Endothelial cell of umbilical vein (primary cell): ENCODE results near the gene SOX5. TPM values are rescaled to one million over a fixed set of nuclear protein-coding genes. Genes with fewer than 3 reads are reported as not detected.

Source experiments
- BruUV-seq: library from RNA; stranded (reverse); fragments of 400-500 nt; replicated peaks from 2 replicates; lab custom pipeline; 2021; lab: Mats Ljungman, UMichigan
- CTCF ChIA-PET: fragments of 300-600, 350-600 bp; sonication (Branson Sonifier 250); formaldehyde crosslinking; loops from one replicate; lab custom pipeline; 2021; ENCODE audit warnings: antibody characterized with exemption, inconsistent platforms; lab: Charles Lee
- POLR2A ChIA-PET: fragments of 300-600, 350-600 bp; sonication (Branson Sonifier 250); formaldehyde crosslinking; loops from one replicate; lab custom pipeline; 2021; ENCODE audit warnings: antibody characterized with exemption, inconsistent platforms; lab: Charles Lee
- DNase-seq: peaks from one replicate; pipeline ENCODE4 v3.0.0-alpha.2; 2011; ENCODE audit warnings: low read depth, low spot score
- FAIRE-seq: peaks from 2 replicates; lab custom pipeline; 2011; peaks lifted over from hg19 to GRCh38; lab: Jason Lieb, UNC
- H2AFZ ChIP-seq: 2 replicates; pipeline ENCODE4 v1.6.0; 2012; ENCODE audit warnings: low read depth, low read length, control low read depth, inconsistent platforms
- H3K27ac ChIP-seq: 2 replicates; pipeline ENCODE4 v1.5.1; 2011; ENCODE audit warnings: low read depth, mild to moderate bottlenecking, control low read depth, low read length, moderate library complexity; ENCODE audit not compliant: insufficient read depth
- H3K27me3 ChIP-seq, 2 experiments: 2 replicates each; pipeline versions ENCODE4 v1.6.0 to v1.6.1; 2011; ENCODE audit warnings: low read length in 2 of 2, mixed read lengths in 1 of 2; ENCODE audit not compliant: control insufficient read depth in 2 of 2, insufficient read depth in 2 of 2
- H3K36me3 ChIP-seq, 2 experiments: 2 replicates in 1 of 2; 3 replicates in 1 of 2; pipeline ENCODE4 v1.5.1; 2011; ENCODE audit warnings: low read length in 2 of 2, mild to moderate bottlenecking in 1 of 2, moderate library complexity in 1 of 2; ENCODE audit not compliant: control insufficient read depth in 2 of 2, insufficient read depth in 2 of 2; ENCODE audit errors: extremely low read depth in 1 of 2
- H3K4me1 ChIP-seq: 3 replicates; pipeline ENCODE4 v1.5.1; 2011; ENCODE audit warnings: mild to moderate bottlenecking, low read length; ENCODE audit not compliant: control insufficient read depth, insufficient read depth; ENCODE audit errors: extremely low read depth
- H3K4me2 ChIP-seq: 2 replicates; pipeline ENCODE4 v1.6.1; 2011; ENCODE audit warnings: low read length, control low read depth, mixed read lengths; ENCODE audit not compliant: insufficient read depth
- H3K4me3 ChIP-seq, 3 experiments: fragments of 200-600 bp in 1 of 3; sonication (generic), shearing (Covaris generic) in 1 of 3; replicated peaks in 1 of 3; 2 replicates each; pipeline ENCODE4 v1.5.1; 2011 to 2016; ENCODE audit warnings: control low read depth in 3 of 3, low read length in 3 of 3, mild to moderate bottlenecking in 2 of 3, inconsistent platforms in 1 of 3, low read depth in 1 of 3, moderate library complexity in 1 of 3; ENCODE audit not compliant: insufficient read depth in 1 of 3
- H3K79me2 ChIP-seq: 2 replicates; pipeline ENCODE4 v1.6.0; 2012; ENCODE audit warnings: low read length, inconsistent platforms; ENCODE audit not compliant: control insufficient read depth, insufficient read depth
- H3K9ac ChIP-seq: replicated peaks from 2 replicates; pipeline ENCODE3; 2011; ENCODE audit warnings: low read length, control low read depth; ENCODE audit not compliant: insufficient read depth; ENCODE audit errors: extremely low read depth
- H3K9me1 ChIP-seq: replicated peaks from 3 replicates; pipeline ENCODE4 v1.6.0; 2011; ENCODE audit warnings: mild to moderate bottlenecking, low read length; ENCODE audit not compliant: control insufficient read depth, insufficient read depth; ENCODE audit errors: extremely low read depth
- H3K9me3 ChIP-seq: replicated peaks from 2 replicates; pipeline ENCODE4 v1.5.1; 2012; ENCODE audit warnings: low read length, inconsistent platforms; ENCODE audit not compliant: control insufficient read depth, insufficient read depth
- H4K20me1 ChIP-seq: replicated peaks from 2 replicates; pipeline ENCODE3; 2011; ENCODE audit warnings: mild to moderate bottlenecking, low read length; ENCODE audit not compliant: control insufficient read depth, insufficient read depth; ENCODE audit errors: extremely low read depth
- CTCF ChIP-seq, 2 donors: IDR thresholded peaks; 1 replicate in 1 of 2; 2 replicates in 1 of 2; pipeline ENCODE4 v1.5.1; 2011; ENCODE audit warnings: low read length in 2 of 2, mild to moderate bottlenecking in 2 of 2, moderate library complexity in 2 of 2, control low read depth in 1 of 2, inconsistent platforms in 1 of 2, low read depth in 1 of 2; ENCODE audit not compliant: insufficient read depth in 1 of 2; ENCODE audit errors: extremely low read depth in 1 of 2
- EZH2 ChIP-seq: IDR thresholded peaks from 2 replicates; pipeline ENCODE4 v1.6.1; 2012; ENCODE audit warnings: borderline replicate concordance, low read depth, mild to moderate bottlenecking, moderate library complexity, low read length, inconsistent platforms; ENCODE audit not compliant: severe bottlenecking
- FOS ChIP-seq: IDR thresholded peaks from 2 replicates; pipeline ENCODE4 v1.6.1; 2011; ENCODE audit warnings: mild to moderate bottlenecking, low read length, moderate library complexity, borderline replicate concordance; ENCODE audit not compliant: insufficient read depth
- GATA2 ChIP-seq: IDR thresholded peaks from 2 replicates; pipeline ENCODE4 v1.7.0; 2011; ENCODE audit warnings: low read depth, mild to moderate bottlenecking, moderate library complexity, mixed read lengths, low read length; ENCODE audit not compliant: insufficient read length, insufficient read depth
- JUN ChIP-seq: IDR thresholded peaks from 2 replicates; pipeline ENCODE4 v1.6.1; 2011; ENCODE audit warnings: borderline replicate concordance, low read depth; ENCODE audit not compliant: insufficient read length, insufficient read depth
- MAX ChIP-seq: IDR thresholded peaks from 2 replicates; pipeline ENCODE4 v1.6.1; 2011; ENCODE audit not compliant: insufficient read depth, insufficient read length
- MYC ChIP-seq: IDR thresholded peaks from one replicate; pipeline ENCODE4 v1.6.1; 2011; ENCODE audit warnings: mild to moderate bottlenecking, low read depth, low read length
- POLR2A ChIP-seq: IDR thresholded peaks from 2 replicates; pipeline ENCODE4 v1.6.1; 2012; ENCODE audit warnings: low read depth, mild to moderate bottlenecking, control low read depth, low read length
- POLR2AphosphoS5 ChIP-seq: IDR thresholded peaks from 2 replicates; pipeline ENCODE4 v1.6.1; 2012; ENCODE audit warnings: low read depth, mild to moderate bottlenecking, control low read depth, low read length, moderate library complexity; ENCODE audit not compliant: insufficient read depth
- dilution Hi-C: fragments of 300-500 bp; cut with MboI; formaldehyde crosslinking; loops from one replicate; pipeline ENCODE4 v1.15.0; 2019; ENCODE audit warnings: low sequenced_read_pairs; ENCODE audit not compliant: extremely low pct_ligation_motif_present
- intact Hi-C: fragments of 100-400 bp; cut with micrococcal nuclease; formaldehyde crosslinking; loops from one replicate; pipeline ENCODE4 v1.10.0; 2022
- polyA plus RNA-seq, 4 experiments: library from polyadenylated mRNA; depleted of rRNA in 3 of 4; stranded (reverse) in 3 of 4; unstranded in 1 of 4; fragments of >200 nt; gene quantifications; 2 replicates each; pipeline versions ENCODE4 v1.2.1 to v1.2.3, GENCODE V29; 2011 to 2012; ENCODE audit warnings: missing spikeins in 1 of 4
- total RNA-seq: library from RNA; stranded (reverse); gene quantifications from 2 replicates; pipeline ENCODE4 v1.2.3, GENCODE V29; 2021

The SOX5 gene
- total and polyA plus RNA-seq, 2 donors (not counting 3 experiments of a cell fraction or from before 2014, with no cell fraction given) = 0.63 to 3.5 TPM

- TF ChIP-seq POLR2AphosphoS5 (no peak), FOS (no peak), GATA2 (no peak), MYC (no peak), CTCF (IDR thresholded peaks at IDR 0.05; ENCODE audit: extremely low read depth in 1 of 2, insufficient read depth in 1 of 2, low read depth in 1 of 2, low read length in 2 of 2) (no peak), EZH2 (no peak), JUN (no peak), POLR2A (no peak), MAX (no peak)
- Histone ChIP-seq H3K4me2 (no peak overlapping the region), H3K9ac (no peak overlapping the region), H3K27me3 (no peaks in the 10 kb centered on the region), H3K9me3 (no peaks in the 10 kb centered on the region), H3K79me2 (no peaks in the 10 kb centered on the region), H4K20me1 (no peaks in the 10 kb centered on the region), H3K9me1 (no peaks in the 10 kb centered on the region), H2AFZ (no peak overlapping the region), H3K27ac (no peak overlapping the region), H3K36me3 (no peaks in the 10 kb centered on the region), H3K4me3 (no peak overlapping the region), H3K4me1 (no peaks in the 10 kb centered on the region)
- no TSS peak for BruUV-seq
- DNase-seq = no peak
- dilution Hi-C loops (no loop called here), intact Hi-C loops (no loop called here)
- no peak for FAIRE-seq
- ChIA-PET CTCF (interaction anchor here (0.9 to 1.6 kb wide), 2 partner anchors 39 to 93 kb away, joined by 3 read pairs; no protein-coding TSS in a partner anchor), POLR2A (no interaction called here)
These were observed 189.0 kb downstream of the SOX5 start for GRCh38 chr12:23760495-23760894.
